Keratinocyte (primary cell): Measurements from ENCODE around the gene CFAP157. TPM values are rescaled to one million over a fixed set of nuclear protein-coding genes. Genes with fewer than 3 reads are reported as not detected.
A peak's percentile ranks its signal among the peaks of the same experiment; 100 is the strongest.

Source experiments
- DNase-seq: peaks from one replicate; pipeline ENCODE4 v3.0.0-alpha.2; 2011; ENCODE audit warnings: low read depth, missing footprints, low spot score
- FAIRE-seq: peaks from 2 replicates; lab custom pipeline; 2011; peaks lifted over from hg19 to GRCh38; lab: Jason Lieb, UNC
- H2AFZ ChIP-seq: 2 replicates; pipeline ENCODE4 v1.6.0; 2012; ENCODE audit warnings: low read length, control low read depth, inconsistent platforms; ENCODE audit not compliant: control insufficient read depth
- H3K27ac ChIP-seq: 2 replicates; pipeline ENCODE4 v1.5.1; 2011; ENCODE audit warnings: low read length; ENCODE audit not compliant: control insufficient read depth, insufficient read depth
- H3K27me3 ChIP-seq: 3 replicates; pipeline ENCODE4 v1.6.0; 2011; ENCODE audit warnings: low read length; ENCODE audit not compliant: control insufficient read depth, insufficient read depth; ENCODE audit errors: extremely low read depth
- H3K36me3 ChIP-seq, 2 experiments: 2 replicates in 1 of 2; 3 replicates in 1 of 2; pipeline ENCODE4 v1.5.1; 2011; ENCODE audit warnings: low read length in 2 of 2, mild to moderate bottlenecking in 1 of 2; ENCODE audit not compliant: control insufficient read depth in 2 of 2, insufficient read depth in 2 of 2; ENCODE audit errors: extremely low read depth in 1 of 2
- H3K4me1 ChIP-seq: 3 replicates; pipeline ENCODE4 v1.5.1; 2011; ENCODE audit warnings: low read length; ENCODE audit not compliant: control insufficient read depth, insufficient read depth; ENCODE audit errors: extremely low read depth
- H3K4me2 ChIP-seq: 3 replicates; pipeline ENCODE4 v1.6.0; 2011; ENCODE audit warnings: low read depth, low read length; ENCODE audit not compliant: control insufficient read depth, insufficient read depth; ENCODE audit errors: extremely low read depth
- H3K4me3 ChIP-seq, 3 experiments: fragments of 200-600 bp in 1 of 3; sonication (generic) in 1 of 3; 2 replicates in 2 of 3; 3 replicates in 1 of 3; pipeline ENCODE4 v1.5.1; 2011 to 2016; ENCODE audit warnings: low read length in 3 of 3, mild to moderate bottlenecking in 3 of 3, control low read depth in 2 of 3, inconsistent platforms in 1 of 3, low read depth in 1 of 3, mixed read lengths in 1 of 3, mixed run types in 1 of 3, moderate library complexity in 1 of 3; ENCODE audit not compliant: control insufficient read depth in 2 of 3, insufficient read depth in 2 of 3; ENCODE audit errors: extremely low read depth in 1 of 3
- H3K79me2 ChIP-seq: 2 replicates; pipeline ENCODE4 v1.6.0; 2012; ENCODE audit warnings: low read length; ENCODE audit not compliant: control insufficient read depth, insufficient read depth
- H3K9ac ChIP-seq: 3 replicates; pipeline ENCODE4 v1.6.0; 2011; ENCODE audit warnings: low read length; ENCODE audit not compliant: control insufficient read depth, insufficient read depth; ENCODE audit errors: extremely low read depth
- H3K9me1 ChIP-seq: 3 replicates; pipeline ENCODE4 v1.6.0; 2011; ENCODE audit warnings: low read length; ENCODE audit not compliant: control insufficient read depth, insufficient read depth; ENCODE audit errors: extremely low read depth
- H3K9me3 ChIP-seq: 2 replicates; pipeline ENCODE4 v1.5.1; 2012; ENCODE audit warnings: low read depth, low read length; ENCODE audit not compliant: control insufficient read depth
- H4K20me1 ChIP-seq: 3 replicates; pipeline ENCODE4 v1.6.0; 2011; ENCODE audit warnings: low read length; ENCODE audit not compliant: control insufficient read depth, insufficient read depth; ENCODE audit errors: extremely low read depth
- CTCF ChIP-seq, 3 experiments: IDR thresholded peaks in 1 of 3; conservative IDR thresholded peaks in 1 of 3; optimal IDR thresholded peaks in 1 of 3; 2 replicates in 2 of 3; 3 replicates in 1 of 3; pipeline versions ENCODE3 to v1.5.1; 2011; ENCODE audit warnings: low read length in 3 of 3, mild to moderate bottlenecking in 3 of 3, moderate library complexity in 2 of 3, control low read depth in 1 of 3, inconsistent platforms in 1 of 3; ENCODE audit not compliant: insufficient read depth in 2 of 3; ENCODE audit errors: extremely low read depth in 1 of 3
- EZH2 ChIP-seq: IDR thresholded peaks from one replicate; pipeline ENCODE4 v1.6.1; 2012; ENCODE audit warnings: inconsistent platforms, mild to moderate bottlenecking, low read length, moderate library complexity
- dilution Hi-C: fragments of 300-500 bp; cut with MboI; formaldehyde crosslinking; loops from one replicate; pipeline ENCODE4 v1.7.0; 2020; ENCODE audit warnings: low sequenced_read_pairs; ENCODE audit not compliant: extremely low pct_ligation_motif_present
- polyA plus RNA-seq, 5 experiments: library from polyadenylated mRNA; depleted of rRNA in 3 of 5; stranded (reverse) in 3 of 5; stranded (forward) in 1 of 5; unstranded in 1 of 5; fragments of >200 nt; gene quantifications; 1 replicate in 1 of 5; 2 replicates in 3 of 5; 3 replicates in 1 of 5; pipeline versions ENCODE4 v1.2.1 to v1.2.3, GENCODE V29; 2011 to 2012; ENCODE audit warnings: missing spikeins in 2 of 5, low read depth in 1 of 5, low replicate concordance in 1 of 5

CFAP157 gene
- polyA plus RNA-seq, 1 donor (not counting 4 experiments of a cell fraction or from before 2014, with no cell fraction given): not detected

- TF ChIP-seq CTCF (optimal IDR thresholded peaks at IDR 0.05 in 1 of 3, IDR thresholded peaks at IDR 0.05 in 1 of 3, conservative IDR thresholded peaks at IDR 0.05 in 1 of 3; ENCODE audit: extremely low read depth in 1 of 3, insufficient read depth in 2 of 3, low read length in 3 of 3) (no peak), EZH2 (no peak)
Measured at GRCh38 chr9:127684576-127684975, 22.2 kb upstream of the CFAP157 start.

GRCh38 chr9:127686461-127687393, 20.1 kb upstream of the CFAP157 start:
- H2AFZ ChIP-seq: no peak overlapping the region
- no peak overlapping the region for H3K4me3 ChIP-seq
- no peaks in the 10 kb centered on the region for H3K79me2 ChIP-seq
- H3K9me1 ChIP-seq: no peaks in the 10 kb centered on the region
- H3K9ac ChIP-seq: no peak overlapping the region
- H3K27ac ChIP-seq: no peak overlapping the region
- DNase-seq (no peak), FAIRE-seq (peak; percentile 23)
- peaks cover 3% of the 10 kb centered on the region for H3K4me1 ChIP-seq
- no peak for TF ChIP-seq EZH2
- no peak for TF ChIP-seq CTCF (optimal IDR thresholded peaks at IDR 0.05 in 1 of 3, IDR thresholded peaks at IDR 0.05 in 1 of 3, conservative IDR thresholded peaks at IDR 0.05 in 1 of 3; ENCODE audit: extremely low read depth in 1 of 3, insufficient read depth in 2 of 3, low read length in 3 of 3)
- no peaks in the 10 kb centered on the region for H4K20me1 ChIP-seq
- dilution Hi-C loops: no loop called here
- peaks cover 21 to 31% of the 10 kb centered on the region in 2 experiments for H3K36me3 ChIP-seq
- no peaks in the 10 kb centered on the region for H3K27me3 ChIP-seq
- no peaks in the 10 kb centered on the region for H3K9me3 ChIP-seq
- no peak overlapping the region for H3K4me2 ChIP-seq

More at GRCh38 chr9:127684576-127684975, 22.2 kb upstream of the CFAP157 start:
- Histone ChIP-seq H3K36me3 (peaks cover 22 to 34% of the 10 kb centered on the region in 2 experiments), H2AFZ (no peak overlapping the region), H4K20me1 (no peaks in the 10 kb centered on the region), H3K27me3 (no peaks in the 10 kb centered on the region), H3K9me1 (no peaks in the 10 kb centered on the region), H3K27ac (no peak overlapping the region), H3K4me1 (peaks cover 3% of the 10 kb centered on the region), H3K4me3 (no peak overlapping the region), H3K4me2 (no peak overlapping the region), H3K9ac (no peak overlapping the region), H3K9me3 (no peaks in the 10 kb centered on the region), H3K79me2 (no peaks in the 10 kb centered on the region)
- no peak for FAIRE-seq
- DNase-seq: no peak
- dilution Hi-C loops: no loop called here
